Natural killer cell (primary cell): ENCODE results near the gene UNC5B. TPM values are rescaled to one million over a fixed set of nuclear protein-coding genes. Genes with fewer than 3 reads are reported as not detected.
A peak's percentile ranks its signal among the peaks of the same experiment; 100 is the strongest.
"Not testable (repeated sequence)": the region's sequence is repeated elsewhere in the genome, so short reads cannot be mapped to it uniquely, and the experiment has no call there.

Experiments used
- ATAC-seq, 3 donors: fragments of 150-1000 bp in 2 of 3; fragments of 200-7000 bp in 1 of 3; cut with Tn5 transposase; 1 replicate in 1 of 3; 2 replicates in 2 of 3; pipeline ENCODE4 v1.10.0; 2021; ENCODE audit warnings: mild to moderate bottlenecking in 2 of 3, moderate library complexity in 2 of 3
- DNase-seq, 2 donors: peaks; one replicate each; pipeline versions ENCODE4 v3.0.0 to v3.0.0-alpha.2; 2013 to 2021; ENCODE audit warnings: mixed read lengths in 1 of 2
- H3K27ac ChIP-seq: one replicate; pipeline ENCODE4 v1.5.1; 2013; ENCODE audit warnings: mild to moderate bottlenecking, low read length
- H3K27me3 ChIP-seq: one replicate; pipeline ENCODE4 v1.6.1; 2013; ENCODE audit warnings: low read length; ENCODE audit not compliant: control insufficient read depth, insufficient read depth
- H3K36me3 ChIP-seq: one replicate; pipeline ENCODE4 v1.6.1; 2013; ENCODE audit warnings: low read length; ENCODE audit not compliant: control insufficient read depth, insufficient read depth
- H3K4me1 ChIP-seq: one replicate; pipeline ENCODE4 v1.6.1; 2013; ENCODE audit warnings: low read length; ENCODE audit not compliant: control insufficient read depth, insufficient read depth
- H3K4me3 ChIP-seq: one replicate; pipeline ENCODE4 v1.5.1; 2013; ENCODE audit warnings: low read length
- H3K9me3 ChIP-seq: one replicate; pipeline ENCODE4 v1.6.1; 2013; ENCODE audit warnings: low read length; ENCODE audit not compliant: control insufficient read depth, insufficient read depth
- H3K27ac Mint-ChIP-seq, 2 donors: one replicate each; pipeline ENCODE4 v1.8.0; 2022; ENCODE audit warnings: mild to moderate bottlenecking in 2 of 2, mixed read lengths in 2 of 2, moderate library complexity in 1 of 2
- H3K27me3 Mint-ChIP-seq, 2 donors: one replicate each; pipeline ENCODE4 v1.8.0; 2022; ENCODE audit warnings: low read depth in 2 of 2, mixed read lengths in 2 of 2
- H3K36me3 Mint-ChIP-seq: one replicate; pipeline ENCODE4 v1.8.0; 2022; ENCODE audit warnings: mixed read lengths
- H3K4me1 Mint-ChIP-seq, 2 donors: one replicate each; pipeline ENCODE4 v1.8.0; 2022; ENCODE audit warnings: mixed read lengths in 2 of 2
- H3K4me3 Mint-ChIP-seq: one replicate; pipeline ENCODE4 v1.8.0; 2022; ENCODE audit warnings: mild to moderate bottlenecking, moderate library complexity, mixed read lengths
- H3K9me3 Mint-ChIP-seq, 2 donors: one replicate each; pipeline ENCODE4 v1.8.0; 2022; ENCODE audit warnings: mixed read lengths in 2 of 2
- CTCF ChIP-seq: fragments of 200-600 bp; IDR thresholded peaks from one replicate; pipeline ENCODE4 v1.8.0; 2022; ENCODE audit warnings: antibody characterized with exemption
- WGBS: methylation state at CpG from one replicate; pipeline ENCODE4 v1.1.7; 2013; ENCODE audit warnings: missing lambda C conversion rate; ENCODE audit not compliant: insufficient coverage; 5-methylcytosine and 5-hydroxymethylcytosine counted together
- intact Hi-C: fragments of 100-400 bp; cut with micrococcal nuclease; formaldehyde crosslinking; loops from one replicate; pipeline ENCODE4 v1.14.2; 2022
- total RNA-seq, 4 donors: library from RNA; stranded (reverse); fragments of 120-200 nt in 1 of 4; gene quantifications; one replicate each; pipeline versions ENCODE4 v1.2.3 to v1.2.4, GENCODE V29; 2013 to 2022

Gene UNC5B
- total RNA-seq, 3 donors from 2014 or later (not counting 1 experiment from before 2014, with no cell fraction given), result 0.09 to 0.65 (median 0.09) TPM

DNA sequence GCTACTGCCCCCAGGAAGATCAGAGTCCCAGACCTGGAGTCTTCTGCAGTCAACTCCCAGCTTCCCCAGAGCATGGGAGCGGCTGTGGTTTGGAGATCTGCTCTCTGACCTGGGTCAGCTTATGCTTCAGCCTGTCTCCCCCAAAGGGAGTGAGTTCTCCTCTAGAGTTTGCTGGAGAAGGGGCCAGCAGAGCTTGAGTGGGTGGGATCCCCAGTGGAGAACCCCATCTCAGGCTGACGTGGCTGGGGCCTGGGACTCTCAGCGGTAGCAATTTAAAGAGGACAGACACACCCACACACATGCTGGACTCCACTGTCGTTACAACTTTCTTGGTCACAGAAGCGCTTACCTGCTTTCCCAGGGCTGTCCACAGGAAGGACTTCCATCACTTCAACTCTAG, 6.3 kb downstream of the UNC5B start:
- H3K4me3 Mint-ChIP-seq, result peak overlapping the region; percentile 25
- 88% methylated on average over 5 of the region's 5 CpGs for WGBS
- Histone ChIP-seq H3K4me3 (no peak overlapping the region), H3K27me3 (peaks cover 6% of the 10 kb centered on the region), H3K27ac (no peak overlapping the region), H3K36me3 (no peaks in the 10 kb centered on the region), H3K9me3 (no peaks in the 10 kb centered on the region), H3K4me1 (peaks cover 16% of the 10 kb centered on the region)
- DNase-seq (no peak), ATAC-seq (no peak)
- H3K36me3 Mint-ChIP-seq, result no peaks in the 10 kb centered on the region
- no peak for TF ChIP-seq CTCF
- H3K4me1 Mint-ChIP-seq, result peaks cover 0 to 8% of the 10 kb centered on the region in 2 donors
- no peak overlapping the region for H3K27ac Mint-ChIP-seq
- no peaks in the 10 kb centered on the region for H3K9me3 Mint-ChIP-seq
- H3K27me3 Mint-ChIP-seq, result peaks cover 15 to 34% of the 10 kb centered on the region in 2 donors
- intact Hi-C loops, result no loop called here

DNA sequence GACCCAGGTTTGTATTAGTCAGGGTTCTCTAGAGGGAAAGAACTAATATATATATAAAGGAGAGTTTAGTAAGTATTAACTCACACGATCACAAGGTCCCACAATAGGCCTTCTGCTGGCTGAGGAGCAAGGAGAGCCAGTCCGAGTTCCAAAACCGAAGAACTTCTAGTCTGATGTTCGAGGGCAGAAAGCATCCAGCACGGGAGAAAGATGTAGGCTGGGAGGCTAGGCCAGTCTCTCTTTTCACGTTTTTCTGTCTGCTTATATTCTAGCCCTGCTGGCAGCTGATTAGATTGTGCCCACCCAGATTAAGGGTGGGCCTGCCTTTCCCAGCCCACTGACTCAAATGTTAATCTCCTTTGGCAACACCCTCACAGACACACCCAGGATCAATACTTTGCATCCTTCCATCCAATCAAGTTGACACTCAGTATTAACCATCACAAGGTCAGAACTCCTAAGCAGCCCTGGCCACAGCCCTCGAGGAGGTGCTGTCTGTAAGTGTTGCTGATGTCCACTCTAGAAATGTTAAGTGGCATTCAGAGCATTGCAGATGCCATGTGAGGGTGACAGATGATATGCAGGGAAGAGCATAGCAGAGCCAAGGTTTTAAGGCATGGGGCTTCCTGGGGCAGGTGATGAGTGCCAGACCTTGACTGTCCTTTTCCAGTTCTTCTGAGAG, 7.0 kb downstream of the UNC5B start:
- 89% methylated on average over 7 of the region's 7 CpGs for WGBS
- H3K9me3 ChIP-seq, H3K4me3 Mint-ChIP-seq, ATAC-seq, H3K27ac Mint-ChIP-seq, H3K36me3 Mint-ChIP-seq, H3K4me3 ChIP-seq, intact Hi-C loops, H3K27ac ChIP-seq, DNase-seq, H3K9me3 Mint-ChIP-seq, H3K36me3 ChIP-seq, H3K4me1 Mint-ChIP-seq, H3K27me3 ChIP-seq: not testable (repeated sequence)
- peaks cover 13% of the 10 kb centered on the region for H3K4me1 ChIP-seq
- peaks cover 12 to 26% of the 10 kb centered on the region in 2 donors for H3K27me3 Mint-ChIP-seq

DNA sequence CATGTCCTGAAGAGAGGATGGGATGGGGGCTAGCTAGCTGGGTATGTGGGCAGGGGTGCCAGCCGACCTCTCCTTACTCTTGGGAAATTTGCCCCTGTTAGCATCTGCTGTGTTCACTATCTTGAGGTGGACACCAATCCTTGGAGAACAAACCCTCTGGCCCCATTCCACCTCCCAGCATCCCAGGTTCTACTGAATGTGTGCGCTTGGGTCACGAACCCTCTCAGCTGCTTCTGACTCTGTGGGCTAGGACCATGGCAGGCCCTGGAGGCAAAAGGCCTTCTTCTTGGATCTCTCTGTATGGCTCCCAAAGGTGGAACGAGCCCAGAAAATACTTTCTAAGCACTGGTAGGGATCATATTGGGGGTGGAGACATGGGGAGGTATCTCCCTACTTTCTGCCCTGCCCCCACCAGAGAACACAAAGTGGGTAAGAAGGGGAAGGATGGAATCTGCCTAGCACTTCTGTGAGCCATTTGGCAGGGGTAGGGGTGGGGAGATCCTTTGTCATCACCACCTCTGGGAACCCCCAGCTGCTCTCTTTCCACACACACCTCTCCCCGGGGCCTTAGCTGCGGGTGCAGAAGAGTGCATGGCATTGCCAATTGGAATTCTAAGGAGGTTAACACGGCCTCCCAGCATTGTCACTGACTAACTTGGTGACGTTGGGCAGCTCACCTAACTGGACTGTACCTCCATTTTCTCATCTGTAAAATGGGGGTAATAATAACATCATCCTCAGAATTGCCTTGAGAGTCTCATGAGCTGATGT, 7.7 kb downstream of the UNC5B start:
- DNase-seq (no peak), ATAC-seq (no peak)
- H3K4me1 ChIP-seq, result peaks cover 13% of the 10 kb centered on the region
- H3K4me3 ChIP-seq, result no peak overlapping the region
- H3K36me3 Mint-ChIP-seq, result no peaks in the 10 kb centered on the region
- H3K27me3 ChIP-seq, result no peaks in the 10 kb centered on the region
- no peaks in the 10 kb centered on the region for H3K9me3 Mint-ChIP-seq
- intact Hi-C loops, result no loop called here
- TF ChIP-seq CTCF, result no peak
- 89% methylated on average over 8 of the region's 8 CpGs for WGBS
- H3K27ac ChIP-seq, result no peak overlapping the region
- H3K4me1 Mint-ChIP-seq, result peaks cover 0 to 8% of the 10 kb centered on the region in 2 donors
- H3K36me3 ChIP-seq, result no peaks in the 10 kb centered on the region
- H3K9me3 ChIP-seq, result no peaks in the 10 kb centered on the region
- H3K4me3 Mint-ChIP-seq, result no peak overlapping the region
- H3K27ac Mint-ChIP-seq, result no peak overlapping the region
- H3K27me3 Mint-ChIP-seq, result peaks cover 10 to 19% of the 10 kb centered on the region in 2 donors

- no peak overlapping the region for H3K27ac Mint-ChIP-seq
- H3K9me3 Mint-ChIP-seq, result no peaks in the 10 kb centered on the region
- DNase-seq (no peak), ATAC-seq (no peak)
- peaks cover 13% of the 10 kb centered on the region for H3K4me1 ChIP-seq
- 70% methylated on average over 12 of the region's 12 CpGs for WGBS
- H3K27me3 Mint-ChIP-seq, result peaks cover 9 to 14% of the 10 kb centered on the region in 2 donors
- no peaks in the 10 kb centered on the region for H3K9me3 ChIP-seq
- H3K4me1 Mint-ChIP-seq, result peaks cover 0 to 8% of the 10 kb centered on the region in 2 donors
- TF ChIP-seq CTCF, result no peak
- intact Hi-C loops, result no loop called here
- no peak overlapping the region for H3K27ac ChIP-seq
- H3K27me3 ChIP-seq, result no peaks in the 10 kb centered on the region
- no peak overlapping the region for H3K4me3 ChIP-seq
- no peak overlapping the region for H3K4me3 Mint-ChIP-seq
- no peaks in the 10 kb centered on the region for H3K36me3 ChIP-seq
- H3K36me3 Mint-ChIP-seq, result no peaks in the 10 kb centered on the region
Observed at GRCh38 chr10:71220689-71221540, 8.5 kb downstream of the UNC5B start.
